Keratinocyte (primary cell): Measurements from ENCODE around the gene CEPT1. TPM values are rescaled to one million over a fixed set of nuclear protein-coding genes. Genes with fewer than 3 reads are reported as not detected.

Source experiments
- DNase-seq: peaks from one replicate; pipeline ENCODE4 v3.0.0-alpha.2; 2011; ENCODE audit warnings: low read depth, missing footprints, low spot score
- FAIRE-seq: peaks from 2 replicates; lab custom pipeline; 2011; peaks lifted over from hg19 to GRCh38; lab: Jason Lieb, UNC
- H2AFZ ChIP-seq: 2 replicates; pipeline ENCODE4 v1.6.0; 2012; ENCODE audit warnings: low read length, control low read depth, inconsistent platforms; ENCODE audit not compliant: control insufficient read depth
- H3K27ac ChIP-seq: 2 replicates; pipeline ENCODE4 v1.5.1; 2011; ENCODE audit warnings: low read length; ENCODE audit not compliant: control insufficient read depth, insufficient read depth
- H3K27me3 ChIP-seq: 3 replicates; pipeline ENCODE4 v1.6.0; 2011; ENCODE audit warnings: low read length; ENCODE audit not compliant: control insufficient read depth, insufficient read depth; ENCODE audit errors: extremely low read depth
- H3K36me3 ChIP-seq, 2 experiments: 2 replicates in 1 of 2; 3 replicates in 1 of 2; pipeline ENCODE4 v1.5.1; 2011; ENCODE audit warnings: low read length in 2 of 2, mild to moderate bottlenecking in 1 of 2; ENCODE audit not compliant: control insufficient read depth in 2 of 2, insufficient read depth in 2 of 2; ENCODE audit errors: extremely low read depth in 1 of 2
- H3K4me1 ChIP-seq: 3 replicates; pipeline ENCODE4 v1.5.1; 2011; ENCODE audit warnings: low read length; ENCODE audit not compliant: control insufficient read depth, insufficient read depth; ENCODE audit errors: extremely low read depth
- H3K4me2 ChIP-seq: 3 replicates; pipeline ENCODE4 v1.6.0; 2011; ENCODE audit warnings: low read depth, low read length; ENCODE audit not compliant: control insufficient read depth, insufficient read depth; ENCODE audit errors: extremely low read depth
- H3K4me3 ChIP-seq, 3 experiments: fragments of 200-600 bp in 1 of 3; sonication (generic) in 1 of 3; 2 replicates in 2 of 3; 3 replicates in 1 of 3; pipeline ENCODE4 v1.5.1; 2011 to 2016; ENCODE audit warnings: low read length in 3 of 3, mild to moderate bottlenecking in 3 of 3, control low read depth in 2 of 3, inconsistent platforms in 1 of 3, low read depth in 1 of 3, mixed read lengths in 1 of 3, mixed run types in 1 of 3, moderate library complexity in 1 of 3; ENCODE audit not compliant: control insufficient read depth in 2 of 3, insufficient read depth in 2 of 3; ENCODE audit errors: extremely low read depth in 1 of 3
- H3K79me2 ChIP-seq: 2 replicates; pipeline ENCODE4 v1.6.0; 2012; ENCODE audit warnings: low read length; ENCODE audit not compliant: control insufficient read depth, insufficient read depth
- H3K9ac ChIP-seq: 3 replicates; pipeline ENCODE4 v1.6.0; 2011; ENCODE audit warnings: low read length; ENCODE audit not compliant: control insufficient read depth, insufficient read depth; ENCODE audit errors: extremely low read depth
- H3K9me1 ChIP-seq: 3 replicates; pipeline ENCODE4 v1.6.0; 2011; ENCODE audit warnings: low read length; ENCODE audit not compliant: control insufficient read depth, insufficient read depth; ENCODE audit errors: extremely low read depth
- H3K9me3 ChIP-seq: 2 replicates; pipeline ENCODE4 v1.5.1; 2012; ENCODE audit warnings: low read depth, low read length; ENCODE audit not compliant: control insufficient read depth
- H4K20me1 ChIP-seq: 3 replicates; pipeline ENCODE4 v1.6.0; 2011; ENCODE audit warnings: low read length; ENCODE audit not compliant: control insufficient read depth, insufficient read depth; ENCODE audit errors: extremely low read depth
- CTCF ChIP-seq, 3 experiments: IDR thresholded peaks in 1 of 3; conservative IDR thresholded peaks in 1 of 3; optimal IDR thresholded peaks in 1 of 3; 2 replicates in 2 of 3; 3 replicates in 1 of 3; pipeline versions ENCODE3 to v1.5.1; 2011; ENCODE audit warnings: low read length in 3 of 3, mild to moderate bottlenecking in 3 of 3, moderate library complexity in 2 of 3, control low read depth in 1 of 3, inconsistent platforms in 1 of 3; ENCODE audit not compliant: insufficient read depth in 2 of 3; ENCODE audit errors: extremely low read depth in 1 of 3
- EZH2 ChIP-seq: IDR thresholded peaks from one replicate; pipeline ENCODE4 v1.6.1; 2012; ENCODE audit warnings: inconsistent platforms, mild to moderate bottlenecking, low read length, moderate library complexity
- dilution Hi-C: fragments of 300-500 bp; cut with MboI; formaldehyde crosslinking; loops from one replicate; pipeline ENCODE4 v1.7.0; 2020; ENCODE audit warnings: low sequenced_read_pairs; ENCODE audit not compliant: extremely low pct_ligation_motif_present
- polyA plus RNA-seq, 5 experiments: library from polyadenylated mRNA; depleted of rRNA in 3 of 5; stranded (reverse) in 3 of 5; stranded (forward) in 1 of 5; unstranded in 1 of 5; fragments of >200 nt; gene quantifications; 1 replicate in 1 of 5; 2 replicates in 3 of 5; 3 replicates in 1 of 5; pipeline versions ENCODE4 v1.2.1 to v1.2.3, GENCODE V29; 2011 to 2012; ENCODE audit warnings: missing spikeins in 2 of 5, low read depth in 1 of 5, low replicate concordance in 1 of 5

The CEPT1 gene
- polyA plus RNA-seq, 1 donor (not counting 4 experiments of a cell fraction or from before 2014, with no cell fraction given), result 65.2 TPM

GRCh38 chr1:111110197-111110899 is 29.7 kb upstream of the CEPT1 start:
- no peak overlapping the region for H2AFZ ChIP-seq
- no peak for FAIRE-seq

DNA sequence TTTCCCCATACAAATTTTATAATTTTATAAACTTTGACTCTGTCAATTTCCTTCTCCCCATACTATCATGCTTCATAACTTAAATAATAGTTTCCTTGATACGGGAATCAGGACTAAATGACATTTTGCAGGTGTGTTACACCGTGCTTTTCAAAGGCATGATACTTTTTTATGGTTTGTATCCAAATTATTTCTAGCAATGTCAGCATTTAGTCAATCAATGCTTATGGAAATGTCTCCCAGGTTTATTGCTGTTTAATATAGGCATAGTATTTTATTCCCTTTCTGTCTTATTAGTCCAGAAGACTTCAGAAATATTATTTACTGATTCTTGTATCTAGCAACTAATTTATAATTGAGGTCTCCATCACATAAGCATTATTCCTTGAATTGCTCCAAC is 23.5 kb upstream of the CEPT1 start:
- Histone ChIP-seq H3K9me3 (no peaks in the 10 kb centered on the region), H3K36me3 (peaks cover 0 to 5% of the 10 kb centered on the region in 2 experiments), H3K4me1 (no peaks in the 10 kb centered on the region), H3K4me2 (no peak overlapping the region), H3K79me2 (no peaks in the 10 kb centered on the region), H3K9ac (no peak overlapping the region), H3K27me3 (no peaks in the 10 kb centered on the region), H3K9me1 (no peaks in the 10 kb centered on the region), H4K20me1 (no peaks in the 10 kb centered on the region), H3K4me3 (no peak overlapping the region), H2AFZ (no peak overlapping the region), H3K27ac (no peak overlapping the region)
- dilution Hi-C loops, result no loop called here
- FAIRE-seq, result no peak
- TF ChIP-seq EZH2 (no peak), CTCF (optimal IDR thresholded peaks at IDR 0.05 in 1 of 3, IDR thresholded peaks at IDR 0.05 in 1 of 3, conservative IDR thresholded peaks at IDR 0.05 in 1 of 3; ENCODE audit: extremely low read depth in 1 of 3, insufficient read depth in 2 of 3, low read length in 3 of 3) (no peak)
- DNase-seq, result no peak

More at GRCh38 chr1:111110197-111110899, 29.7 kb upstream of the CEPT1 start:
- Histone ChIP-seq H3K27ac (no peak overlapping the region), H3K9ac (no peak overlapping the region), H3K36me3 (peaks cover 0 to 1% of the 10 kb centered on the region in 2 experiments), H3K4me1 (no peaks in the 10 kb centered on the region), H3K4me2 (no peak overlapping the region), H3K9me3 (no peaks in the 10 kb centered on the region), H3K27me3 (no peaks in the 10 kb centered on the region), H3K4me3 (no peak overlapping the region), H3K9me1 (no peaks in the 10 kb centered on the region), H3K79me2 (no peaks in the 10 kb centered on the region), H4K20me1 (no peaks in the 10 kb centered on the region)
- no peak for DNase-seq
- TF ChIP-seq EZH2, result no peak
- no peak for TF ChIP-seq CTCF (optimal IDR thresholded peaks at IDR 0.05 in 1 of 3, IDR thresholded peaks at IDR 0.05 in 1 of 3, conservative IDR thresholded peaks at IDR 0.05 in 1 of 3; ENCODE audit: extremely low read depth in 1 of 3, insufficient read depth in 2 of 3, low read length in 3 of 3)
- dilution Hi-C loops, result no loop called here
